Smooth muscle cell (in vitro differentiated cells): ENCODE results near the gene PRRG1. TPM values are rescaled to one million over a fixed set of nuclear protein-coding genes. Genes with fewer than 3 reads are reported as not detected.

Experiments
- DNase-seq: peaks from one replicate; lab custom pipeline; 2025; ENCODE audit not compliant: unreplicated experiment; lab: John Stamatoyannopoulos, UW
- H2AFZ ChIP-seq: fragments of 200-600 bp; sonication (generic); 2 replicates; pipeline ENCODE4 v1.6.0; 2016; ENCODE audit warnings: antibody characterized with exemption, low read depth, mild to moderate bottlenecking
- H3F3A ChIP-seq: fragments of 200-600 bp; sonication (generic); 2 replicates; pipeline ENCODE4 v1.6.0; 2017; ENCODE audit warnings: antibody characterized with exemption, low read depth
- H3K27ac ChIP-seq: fragments of 200-600 bp; sonication (generic); 2 replicates; pipeline ENCODE4 v1.5.1; 2016; ENCODE audit warnings: low read depth, mild to moderate bottlenecking
- H3K27me3 ChIP-seq: fragments of 200-600 bp; sonication (generic); 2 replicates; pipeline ENCODE4 v1.6.1; 2016; ENCODE audit warnings: low read depth, mild to moderate bottlenecking
- H3K36me3 ChIP-seq: fragments of 200-600 bp; sonication (generic); 2 replicates; pipeline ENCODE4 v1.5.1; 2016; ENCODE audit warnings: low read depth
- H3K4me1 ChIP-seq: fragments of 200-600 bp; sonication (generic); 2 replicates; pipeline ENCODE4 v1.5.1; 2016; ENCODE audit warnings: low read depth
- H3K4me2 ChIP-seq: fragments of 200-600 bp; sonication (generic); 2 replicates; pipeline ENCODE4 v1.6.0; 2016; ENCODE audit warnings: mild to moderate bottlenecking
- H3K4me3 ChIP-seq: fragments of 200-600 bp; sonication (generic); 2 replicates; pipeline ENCODE4 v1.5.1; 2016; ENCODE audit warnings: mild to moderate bottlenecking
- H3K79me2 ChIP-seq: fragments of 200-600 bp; sonication (generic); 2 replicates; pipeline ENCODE4 v1.6.0; 2016; ENCODE audit warnings: low read depth, mild to moderate bottlenecking
- H3K9ac ChIP-seq: fragments of 200-600 bp; sonication (generic); 2 replicates; pipeline ENCODE4 v1.6.0; 2016; ENCODE audit warnings: low read depth
- H3K9me3 ChIP-seq: fragments of 200-600 bp; sonication (generic); replicated peaks from 2 replicates; pipeline ENCODE4 v1.5.1; 2016; ENCODE audit warnings: low read depth
- H4K20me1 ChIP-seq: fragments of 200-600 bp; sonication (generic); 2 replicates; pipeline ENCODE4 v1.6.0; 2016; ENCODE audit warnings: low read depth
- CTCF ChIP-seq: fragments of 200-600 bp; sonication (generic); IDR thresholded peaks from 2 replicates; pipeline ENCODE4 v1.5.1; 2017; ENCODE audit warnings: borderline replicate concordance, mild to moderate bottlenecking, antibody characterized with exemption; ENCODE audit not compliant: insufficient read depth, poor library complexity, severe bottlenecking
- WGBS: methylation state at CpG from one replicate; pipeline ENCODE4 v1.1.7; 2016; ENCODE audit warnings: low lambda C conversion rate; 5-methylcytosine and 5-hydroxymethylcytosine counted together
- polyA plus RNA-seq: library from polyadenylated mRNA; unstranded; fragments of >200 nt; fragmentation: Nextera tagmentation; extraction: Ambion mirVana; gene quantifications from 2 replicates; pipeline ENCODE4 v1.2.1, GENCODE V29; 2016
- total RNA-seq: library from RNA; depleted of rRNA; stranded (reverse); fragments of >200 nt; gene quantifications from 2 replicates; pipeline ENCODE4 v1.2.3, GENCODE V29; 2014

The PRRG1 gene
- total and polyA plus RNA-seq, 2 experiments from 2014 or later = 14.4 to 33.3 TPM

- Histone ChIP-seq H3K27ac (no peak overlapping the region), H3F3A (no peaks in the 10 kb centered on the region), H4K20me1 (peaks cover 78% of the 10 kb centered on the region), H3K4me2 (no peak overlapping the region), H3K9ac (no peak overlapping the region), H3K79me2 (peaks cover 78% of the 10 kb centered on the region), H3K36me3 (no peaks in the 10 kb centered on the region), H3K4me1 (peaks cover 7% of the 10 kb centered on the region), H2AFZ (no peak overlapping the region), H3K9me3 (no peaks in the 10 kb centered on the region), H3K4me3 (no peak overlapping the region), H3K27me3 (no peaks in the 10 kb centered on the region)
- DNase-seq = no peak
- TF ChIP-seq CTCF = no peak
Observed at GRCh38 chrX:37380256-37380655, 31.1 kb downstream of the PRRG1 start.

- no peak overlapping the region for H3K4me3 ChIP-seq
- H3K4me2 ChIP-seq = no peak overlapping the region
- H3K79me2 ChIP-seq = peaks cover 76% of the 10 kb centered on the region
- H4K20me1 ChIP-seq = peaks cover 72% of the 10 kb centered on the region
- H3K27me3 ChIP-seq = no peaks in the 10 kb centered on the region
- no peak overlapping the region for H2AFZ ChIP-seq
- no peak overlapping the region for H3K27ac ChIP-seq
- H3K36me3 ChIP-seq = no peaks in the 10 kb centered on the region
- WGBS = 90% methylated on average over 2 of the region's 2 CpGs
- H3F3A ChIP-seq = no peaks in the 10 kb centered on the region
- DNase-seq = no peak
- H3K9ac ChIP-seq = no peak overlapping the region
- no peaks in the 10 kb centered on the region for H3K9me3 ChIP-seq
- no peak for TF ChIP-seq CTCF
- peaks cover 7% of the 10 kb centered on the region for H3K4me1 ChIP-seq
Observed at GRCh38 chrX:37380924-37381323, 31.8 kb downstream of the PRRG1 start.

GRCh38 chrX:37383313-37383712, 34.1 kb downstream of the PRRG1 start:
- Histone ChIP-seq H3K79me2 (peaks cover 67% of the 10 kb centered on the region), H3K9ac (no peak overlapping the region), H2AFZ (no peak overlapping the region), H3K9me3 (no peaks in the 10 kb centered on the region), H3K27me3 (no peaks in the 10 kb centered on the region), H3K27ac (no peak overlapping the region), H3K4me3 (no peak overlapping the region), H4K20me1 (peaks cover 50% of the 10 kb centered on the region), H3K4me1 (peaks cover 2% of the 10 kb centered on the region), H3K4me2 (no peak overlapping the region), H3K36me3 (no peaks in the 10 kb centered on the region), H3F3A (no peaks in the 10 kb centered on the region)
- no peak for TF ChIP-seq CTCF
- no peak for DNase-seq

- Histone ChIP-seq H3K4me3 (no peak overlapping the region), H3K9me3 (no peaks in the 10 kb centered on the region), H4K20me1 (peaks cover 11% of the 10 kb centered on the region), H3K27ac (no peak overlapping the region), H3K79me2 (peaks cover 63% of the 10 kb centered on the region), H2AFZ (no peak overlapping the region), H3F3A (no peaks in the 10 kb centered on the region), H3K9ac (no peak overlapping the region), H3K36me3 (peaks cover 7% of the 10 kb centered on the region), H3K4me1 (no peaks in the 10 kb centered on the region), H3K27me3 (no peaks in the 10 kb centered on the region), H3K4me2 (no peak overlapping the region)
- no peak for DNase-seq
- WGBS = 94% methylated on average over 4 of the region's 4 CpGs
- TF ChIP-seq CTCF = no peak
Observed at GRCh38 chrX:37388413-37388812, 39.2 kb downstream of the PRRG1 start.
